HEK293 (cell line): Measurements from ENCODE around the gene ZC3H15.
A peak's percentile ranks its signal among the peaks of the same experiment; 100 is the strongest.

Source experiments
- GFI1B ChIP-seq: fragments of 450-650 bp; formaldehyde crosslinking; IDR thresholded peaks from 2 replicates; pipeline ENCODE4 v1.5.1; 2016; ENCODE audit warnings: missing biosample characterization, missing genetic modification characterization
- SP7 ChIP-seq: fragments of 450-650 bp; formaldehyde crosslinking; IDR thresholded peaks from 2 replicates; pipeline ENCODE4 v1.5.1; 2016; ENCODE audit warnings: missing biosample characterization, missing genetic modification characterization
- ZBTB20 ChIP-seq: fragments of 450-650 bp; formaldehyde crosslinking; IDR thresholded peaks from 2 replicates; pipeline ENCODE4 v1.5.1; 2016; ENCODE audit warnings: missing biosample characterization, missing genetic modification characterization
- ZEB2 ChIP-seq: fragments of 450-650 bp; formaldehyde crosslinking; IDR thresholded peaks from 2 replicates; pipeline ENCODE4 v1.5.1; 2016; ENCODE audit warnings: missing biosample characterization, missing genetic modification characterization
- ZNF175 ChIP-seq: fragments of 450-650 bp; formaldehyde crosslinking; IDR thresholded peaks from 2 replicates; pipeline ENCODE4 v1.5.1; 2016; ENCODE audit warnings: missing biosample characterization, missing genetic modification characterization
- ZNF416 ChIP-seq: fragments of 450-650 bp; formaldehyde crosslinking; IDR thresholded peaks from 2 replicates; pipeline ENCODE4 v1.5.1; 2016; ENCODE audit warnings: missing biosample characterization, missing genetic modification characterization
- ZNF433 ChIP-seq: fragments of 450-650 bp; formaldehyde crosslinking; IDR thresholded peaks from 2 replicates; pipeline ENCODE4 v1.5.1; 2016; ENCODE audit warnings: missing biosample characterization, missing genetic modification characterization, low read depth
- ZNF660 ChIP-seq: fragments of 450-650 bp; IDR thresholded peaks from 2 replicates; pipeline ENCODE4 v1.5.1; 2018; ENCODE audit warnings: missing biosample characterization, mild to moderate bottlenecking, missing genetic modification characterization
- ZNF785 ChIP-seq: fragments of 450-650 bp; formaldehyde crosslinking; IDR thresholded peaks from 2 replicates; pipeline ENCODE4 v1.5.1; 2016; ENCODE audit warnings: missing biosample characterization, missing genetic modification characterization
- TF ChIP-seq, protein P1 (sequence below): fragments of 450-650 bp; formaldehyde crosslinking; IDR thresholded peaks from 2 replicates; pipeline ENCODE4 v1.5.1; 2016; ENCODE audit warnings: missing biosample characterization, missing genetic modification characterization
- TF ChIP-seq, protein P2 (sequence below): fragments of 450-650 bp; formaldehyde crosslinking; IDR thresholded peaks from 2 replicates; pipeline ENCODE4 v1.5.1; 2016; ENCODE audit warnings: missing biosample characterization, missing genetic modification characterization, borderline replicate concordance
- TF ChIP-seq, protein P3 (sequence below): fragments of 450-650 bp; formaldehyde crosslinking; IDR thresholded peaks from 2 replicates; pipeline ENCODE4 v1.5.1; 2016; ENCODE audit warnings: missing biosample characterization, missing genetic modification characterization, borderline replicate concordance
- TF ChIP-seq, protein P4 (sequence below): sonication (generic); formaldehyde crosslinking; IDR thresholded peaks from 2 replicates; pipeline ENCODE4 v1.8.1; 2022; ENCODE audit warnings: mild to moderate bottlenecking, moderate library complexity, missing genetic modification reagents
- TF ChIP-seq, protein P5 (sequence below): fragments of 450-650 bp; formaldehyde crosslinking; IDR thresholded peaks from 2 replicates; pipeline ENCODE4 v1.5.1; 2016; ENCODE audit warnings: missing biosample characterization, missing genetic modification characterization

The ZC3H15 gene

DNA sequence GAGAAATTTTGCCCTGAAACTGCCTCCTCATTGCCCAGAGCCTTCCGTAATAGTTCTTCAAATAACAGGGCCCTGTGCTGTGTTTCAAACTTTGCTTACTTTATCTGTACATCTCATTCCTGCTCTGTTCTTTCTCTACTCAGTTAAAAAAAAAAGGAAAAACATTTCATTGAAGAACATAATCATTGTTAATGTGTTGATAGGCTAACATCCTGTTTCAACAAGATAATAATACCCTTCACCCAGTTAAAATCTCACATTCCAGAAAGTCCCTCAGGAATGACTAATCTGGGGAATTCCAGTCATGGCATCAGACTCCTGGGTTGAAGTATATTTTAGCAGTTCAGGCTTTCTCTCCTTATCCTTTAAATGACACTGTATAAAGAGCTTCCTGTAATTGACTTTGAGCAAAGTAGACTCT, 58.2 kb downstream of the ZC3H15 start (continued):
- TF ChIP-seq, protein P1, sequence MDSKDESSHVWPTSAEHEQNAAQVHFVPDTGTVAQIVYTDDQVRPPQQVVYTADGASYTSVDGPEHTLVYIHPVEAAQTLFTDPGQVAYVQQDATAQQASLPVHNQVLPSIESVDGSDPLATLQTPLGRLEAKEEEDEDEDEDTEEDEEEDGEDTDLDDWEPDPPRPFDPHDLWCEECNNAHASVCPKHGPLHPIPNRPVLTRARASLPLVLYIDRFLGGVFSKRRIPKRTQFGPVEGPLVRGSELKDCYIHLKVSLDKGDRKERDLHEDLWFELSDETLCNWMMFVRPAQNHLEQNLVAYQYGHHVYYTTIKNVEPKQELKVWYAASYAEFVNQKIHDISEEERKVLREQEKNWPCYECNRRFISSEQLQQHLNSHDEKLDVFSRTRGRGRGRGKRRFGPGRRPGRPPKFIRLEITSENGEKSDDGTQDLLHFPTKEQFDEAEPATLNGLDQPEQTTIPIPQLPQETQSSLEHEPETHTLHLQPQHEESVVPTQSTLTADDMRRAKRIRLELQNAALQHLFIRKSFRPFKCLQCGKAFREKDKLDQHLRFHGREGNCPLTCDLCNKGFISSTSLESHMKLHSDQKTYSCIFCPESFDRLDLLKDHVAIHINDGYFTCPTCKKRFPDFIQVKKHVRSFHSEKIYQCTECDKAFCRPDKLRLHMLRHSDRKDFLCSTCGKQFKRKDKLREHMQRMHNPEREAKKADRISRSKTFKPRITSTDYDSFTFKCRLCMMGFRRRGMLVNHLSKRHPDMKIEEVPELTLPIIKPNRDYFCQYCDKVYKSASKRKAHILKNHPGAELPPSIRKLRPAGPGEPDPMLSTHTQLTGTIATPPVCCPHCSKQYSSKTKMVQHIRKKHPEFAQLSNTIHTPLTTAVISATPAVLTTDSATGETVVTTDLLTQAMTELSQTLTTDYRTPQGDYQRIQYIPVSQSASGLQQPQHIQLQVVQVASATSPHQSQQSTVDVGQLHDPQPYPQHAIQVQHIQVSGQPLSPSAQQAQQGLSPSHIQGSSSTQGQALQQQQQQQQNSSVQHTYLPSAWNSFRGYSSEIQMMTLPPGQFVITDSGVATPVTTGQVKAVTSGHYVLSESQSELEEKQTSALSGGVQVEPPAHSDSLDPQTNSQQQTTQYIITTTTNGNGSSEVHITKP (tag by site-specific recombination), result peak; percentile 51
- TF ChIP-seq GFI1B (tag by site-specific recombination) (peak; percentile 24; the same call in 1 of the 2 replicates), ZEB2 (tag by site-specific recombination) (0 out of 2 replicates have a peak, but pooled peaks have one; percentile 13), ZNF660 (tag by site-specific recombination) (no peak), ZNF433 (no peak), ZNF785 (tag by site-specific recombination) (no peak), SP7 (peak; percentile 98), ZBTB20 (tag by site-specific recombination) (no peak), ZNF416 (tag by site-specific recombination) (no peak), ZNF175 (tag by site-specific recombination) (no peak)
- TF ChIP-seq, protein P2, sequence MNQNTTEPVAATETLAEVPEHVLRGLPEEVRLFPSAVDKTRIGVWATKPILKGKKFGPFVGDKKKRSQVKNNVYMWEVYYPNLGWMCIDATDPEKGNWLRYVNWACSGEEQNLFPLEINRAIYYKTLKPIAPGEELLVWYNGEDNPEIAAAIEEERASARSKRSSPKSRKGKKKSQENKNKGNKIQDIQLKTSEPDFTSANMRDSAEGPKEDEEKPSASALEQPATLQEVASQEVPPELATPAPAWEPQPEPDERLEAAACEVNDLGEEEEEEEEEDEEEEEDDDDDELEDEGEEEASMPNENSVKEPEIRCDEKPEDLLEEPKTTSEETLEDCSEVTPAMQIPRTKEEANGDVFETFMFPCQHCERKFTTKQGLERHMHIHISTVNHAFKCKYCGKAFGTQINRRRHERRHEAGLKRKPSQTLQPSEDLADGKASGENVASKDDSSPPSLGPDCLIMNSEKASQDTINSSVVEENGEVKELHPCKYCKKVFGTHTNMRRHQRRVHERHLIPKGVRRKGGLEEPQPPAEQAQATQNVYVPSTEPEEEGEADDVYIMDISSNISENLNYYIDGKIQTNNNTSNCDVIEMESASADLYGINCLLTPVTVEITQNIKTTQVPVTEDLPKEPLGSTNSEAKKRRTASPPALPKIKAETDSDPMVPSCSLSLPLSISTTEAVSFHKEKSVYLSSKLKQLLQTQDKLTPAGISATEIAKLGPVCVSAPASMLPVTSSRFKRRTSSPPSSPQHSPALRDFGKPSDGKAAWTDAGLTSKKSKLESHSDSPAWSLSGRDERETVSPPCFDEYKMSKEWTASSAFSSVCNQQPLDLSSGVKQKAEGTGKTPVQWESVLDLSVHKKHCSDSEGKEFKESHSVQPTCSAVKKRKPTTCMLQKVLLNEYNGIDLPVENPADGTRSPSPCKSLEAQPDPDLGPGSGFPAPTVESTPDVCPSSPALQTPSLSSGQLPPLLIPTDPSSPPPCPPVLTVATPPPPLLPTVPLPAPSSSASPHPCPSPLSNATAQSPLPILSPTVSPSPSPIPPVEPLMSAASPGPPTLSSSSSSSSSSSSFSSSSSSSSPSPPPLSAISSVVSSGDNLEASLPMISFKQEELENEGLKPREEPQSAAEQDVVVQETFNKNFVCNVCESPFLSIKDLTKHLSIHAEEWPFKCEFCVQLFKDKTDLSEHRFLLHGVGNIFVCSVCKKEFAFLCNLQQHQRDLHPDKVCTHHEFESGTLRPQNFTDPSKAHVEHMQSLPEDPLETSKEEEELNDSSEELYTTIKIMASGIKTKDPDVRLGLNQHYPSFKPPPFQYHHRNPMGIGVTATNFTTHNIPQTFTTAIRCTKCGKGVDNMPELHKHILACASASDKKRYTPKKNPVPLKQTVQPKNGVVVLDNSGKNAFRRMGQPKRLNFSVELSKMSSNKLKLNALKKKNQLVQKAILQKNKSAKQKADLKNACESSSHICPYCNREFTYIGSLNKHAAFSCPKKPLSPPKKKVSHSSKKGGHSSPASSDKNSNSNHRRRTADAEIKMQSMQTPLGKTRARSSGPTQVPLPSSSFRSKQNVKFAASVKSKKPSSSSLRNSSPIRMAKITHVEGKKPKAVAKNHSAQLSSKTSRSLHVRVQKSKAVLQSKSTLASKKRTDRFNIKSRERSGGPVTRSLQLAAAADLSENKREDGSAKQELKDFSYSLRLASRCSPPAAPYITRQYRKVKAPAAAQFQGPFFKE (tag by site-specific recombination), result no peak
- TF ChIP-seq, protein P3, sequence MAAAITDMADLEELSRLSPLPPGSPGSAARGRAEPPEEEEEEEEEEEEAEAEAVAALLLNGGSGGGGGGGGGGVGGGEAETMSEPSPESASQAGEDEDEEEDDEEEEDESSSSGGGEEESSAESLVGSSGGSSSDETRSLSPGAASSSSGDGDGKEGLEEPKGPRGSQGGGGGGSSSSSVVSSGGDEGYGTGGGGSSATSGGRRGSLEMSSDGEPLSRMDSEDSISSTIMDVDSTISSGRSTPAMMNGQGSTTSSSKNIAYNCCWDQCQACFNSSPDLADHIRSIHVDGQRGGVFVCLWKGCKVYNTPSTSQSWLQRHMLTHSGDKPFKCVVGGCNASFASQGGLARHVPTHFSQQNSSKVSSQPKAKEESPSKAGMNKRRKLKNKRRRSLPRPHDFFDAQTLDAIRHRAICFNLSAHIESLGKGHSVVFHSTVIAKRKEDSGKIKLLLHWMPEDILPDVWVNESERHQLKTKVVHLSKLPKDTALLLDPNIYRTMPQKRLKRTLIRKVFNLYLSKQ (tag by site-specific recombination), result no peak
- TF ChIP-seq, protein P4, sequence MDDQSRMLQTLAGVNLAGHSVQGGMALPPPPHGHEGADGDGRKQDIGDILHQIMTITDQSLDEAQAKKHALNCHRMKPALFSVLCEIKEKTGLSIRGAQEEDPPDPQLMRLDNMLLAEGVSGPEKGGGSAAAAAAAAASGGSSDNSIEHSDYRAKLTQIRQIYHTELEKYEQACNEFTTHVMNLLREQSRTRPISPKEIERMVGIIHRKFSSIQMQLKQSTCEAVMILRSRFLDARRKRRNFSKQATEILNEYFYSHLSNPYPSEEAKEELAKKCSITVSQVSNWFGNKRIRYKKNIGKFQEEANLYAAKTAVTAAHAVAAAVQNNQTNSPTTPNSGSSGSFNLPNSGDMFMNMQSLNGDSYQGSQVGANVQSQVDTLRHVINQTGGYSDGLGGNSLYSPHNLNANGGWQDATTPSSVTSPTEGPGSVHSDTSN (CRISPR knock-in tag), result no peak
- TF ChIP-seq, protein P5, sequence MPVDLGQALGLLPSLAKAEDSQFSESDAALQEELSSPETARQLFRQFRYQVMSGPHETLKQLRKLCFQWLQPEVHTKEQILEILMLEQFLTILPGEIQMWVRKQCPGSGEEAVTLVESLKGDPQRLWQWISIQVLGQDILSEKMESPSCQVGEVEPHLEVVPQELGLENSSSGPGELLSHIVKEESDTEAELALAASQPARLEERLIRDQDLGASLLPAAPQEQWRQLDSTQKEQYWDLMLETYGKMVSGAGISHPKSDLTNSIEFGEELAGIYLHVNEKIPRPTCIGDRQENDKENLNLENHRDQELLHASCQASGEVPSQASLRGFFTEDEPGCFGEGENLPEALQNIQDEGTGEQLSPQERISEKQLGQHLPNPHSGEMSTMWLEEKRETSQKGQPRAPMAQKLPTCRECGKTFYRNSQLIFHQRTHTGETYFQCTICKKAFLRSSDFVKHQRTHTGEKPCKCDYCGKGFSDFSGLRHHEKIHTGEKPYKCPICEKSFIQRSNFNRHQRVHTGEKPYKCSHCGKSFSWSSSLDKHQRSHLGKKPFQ (tag by site-specific recombination), result no peak
